Measurements from ENCODE around the gene AMBRA1. TPM values are rescaled to one million over a fixed set of nuclear protein-coding genes. Genes with fewer than 3 reads are reported as not detected.
A peak's percentile ranks its signal among the peaks of the same experiment; 100 is the strongest.

Gene AMBRA1
- polyA plus RNA-seq, 1 donor: 25.3 TPM

- DNase-seq: no peak
Measured at GRCh38 chr11:46347637-46348311, 246.0 kb downstream of the AMBRA1 start.

DNA sequence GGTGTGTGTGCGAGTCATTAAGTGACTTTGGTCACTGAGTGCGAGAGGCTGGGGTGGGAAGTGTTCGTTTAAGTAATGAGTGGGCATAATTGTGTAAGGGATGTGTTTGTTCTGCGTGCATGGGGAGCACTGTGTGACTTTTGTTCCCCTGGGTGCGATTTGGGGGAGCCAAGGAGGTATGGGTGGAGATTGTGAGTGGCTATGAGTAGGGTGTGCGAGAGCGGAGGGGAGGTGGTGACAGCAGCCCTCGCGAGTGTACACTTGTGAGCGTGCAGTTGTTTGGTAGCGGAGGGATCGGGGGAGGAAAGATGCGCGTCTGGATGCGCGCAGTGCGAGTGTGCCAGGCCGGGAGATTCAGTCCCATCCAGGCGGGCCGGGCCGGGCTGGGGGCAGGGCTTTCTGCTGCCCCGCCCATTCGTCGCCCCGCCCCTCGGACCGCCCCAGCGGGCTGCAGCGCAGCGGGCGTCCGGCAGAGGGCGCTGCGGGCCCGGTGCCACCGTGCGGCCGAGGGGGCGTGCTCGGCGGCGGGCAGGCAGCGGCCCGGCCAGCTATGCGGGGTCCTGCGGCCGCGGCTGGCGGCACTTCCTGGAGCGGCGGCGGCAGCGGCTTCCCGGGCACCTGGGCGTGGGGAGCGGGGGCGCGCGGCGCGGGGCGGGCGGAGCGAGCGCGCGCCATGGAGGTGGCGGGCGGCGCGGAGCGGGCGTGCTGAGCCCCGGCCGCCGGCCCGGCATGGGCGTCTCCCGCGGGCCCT, 246.8 kb downstream of the AMBRA1 start, which contains the start of gene DGKZ:
DGKZ (plus strand) TSS at position 578 of the 751 bp plus-strand sequence. CDS start 197 bp downstream, outside the sequence.
- peak; percentile 81 for DNase-seq

Other genes starting within 250 kb of the AMBRA1 start
- gene DGKZ, start 246.6 kb downstream of the AMBRA1 start, polyA plus RNA-seq (ENCODE audit: insufficient read length): 28.9 TPM
- 615 TPM for gene MDK, start 212.4 kb downstream of the AMBRA1 start, polyA plus RNA-seq (ENCODE audit: insufficient read length)
- 0.18 TPM for gene CHRM4, start 202.2 kb downstream of the AMBRA1 start, polyA plus RNA-seq (ENCODE audit: insufficient read length)
- 5.5 TPM for gene HARBI1, start 23.2 kb upstream of the AMBRA1 start, polyA plus RNA-seq (ENCODE audit: insufficient read length)
- gene ATG13, start 23.5 kb upstream of the AMBRA1 start, polyA plus RNA-seq (ENCODE audit: insufficient read length): 69.5 TPM
- gene ARHGAP1, start 106.6 kb upstream of the AMBRA1 start, polyA plus RNA-seq (ENCODE audit: insufficient read length): 59.7 TPM
- 7.3 TPM for gene ZNF408, start 107.0 kb upstream of the AMBRA1 start, polyA plus RNA-seq (ENCODE audit: insufficient read length)
- gene F2, start 125.2 kb upstream of the AMBRA1 start, polyA plus RNA-seq (ENCODE audit: insufficient read length): 0.68 TPM